Hematopoietic multipotent progenitor cell treated with erythropoietin and hydrocortisone succinate and interleukin-3 and kit ligand, for 8 days (in vitro differentiated cells): ENCODE measurements around the gene OAS3.

Experiments
- DNase-seq: peaks from one replicate; pipeline ENCODE4 v3.0.0-alpha.2; 2015

The OAS3 gene

GRCh38 chr12:112963227-112963861, 25.1 kb downstream of the OAS3 start:
- DNase-seq, result no peak

- no peak for DNase-seq
These were observed 25.9 kb downstream of the OAS3 start for GRCh38 chr12:112964067-112964670.

- DNase-seq, result no peak
These were observed 26.6 kb downstream of the OAS3 start for GRCh38 chr12:112964915-112965314.

GRCh38 chr12:112965643-112966042, 27.4 kb downstream of the OAS3 start:
- DNase-seq, result no peak

- no peak for DNase-seq
These were observed 29.0 kb downstream of the OAS3 start for GRCh38 chr12:112967306-112967705.

- no peak for DNase-seq
These were observed 29.6 kb downstream of the OAS3 start for GRCh38 chr12:112967858-112968257.

DNA sequence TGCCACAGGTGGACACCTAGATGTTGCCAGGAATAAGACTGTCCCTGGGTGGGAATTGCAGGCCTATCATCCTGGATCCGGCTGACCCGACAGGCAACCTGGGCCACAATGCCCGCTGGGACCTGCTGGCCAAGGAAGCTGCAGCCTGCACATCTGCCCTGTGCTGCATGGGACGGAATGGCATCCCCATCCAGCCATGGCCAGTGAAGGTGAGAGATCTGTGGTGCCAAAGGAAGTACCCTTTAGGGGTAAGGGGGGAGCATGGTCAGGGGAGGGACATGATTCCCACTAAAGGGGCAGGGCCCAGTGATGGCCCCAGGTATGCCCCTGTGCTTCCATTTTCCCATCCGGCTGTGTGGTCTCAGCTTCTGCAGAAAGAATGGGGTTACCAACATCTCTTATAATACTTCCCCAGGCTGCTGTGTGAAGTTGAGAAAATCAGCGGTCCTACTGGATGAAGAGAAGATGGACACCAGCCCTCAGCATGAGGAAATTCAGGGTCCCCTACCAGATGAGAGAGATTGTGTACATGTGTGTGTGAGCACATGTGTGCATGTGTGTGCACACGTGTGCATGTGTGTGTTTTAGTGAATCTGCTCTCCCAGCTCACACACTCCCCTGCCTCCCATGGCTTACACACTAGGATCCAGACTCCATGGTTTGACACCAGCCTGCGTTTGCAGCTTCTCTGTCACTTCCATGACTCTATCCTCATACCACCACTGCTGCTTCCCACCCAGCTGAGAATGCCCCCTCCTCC, 31.5 kb downstream of the OAS3 start:
- no peak for DNase-seq

DNA sequence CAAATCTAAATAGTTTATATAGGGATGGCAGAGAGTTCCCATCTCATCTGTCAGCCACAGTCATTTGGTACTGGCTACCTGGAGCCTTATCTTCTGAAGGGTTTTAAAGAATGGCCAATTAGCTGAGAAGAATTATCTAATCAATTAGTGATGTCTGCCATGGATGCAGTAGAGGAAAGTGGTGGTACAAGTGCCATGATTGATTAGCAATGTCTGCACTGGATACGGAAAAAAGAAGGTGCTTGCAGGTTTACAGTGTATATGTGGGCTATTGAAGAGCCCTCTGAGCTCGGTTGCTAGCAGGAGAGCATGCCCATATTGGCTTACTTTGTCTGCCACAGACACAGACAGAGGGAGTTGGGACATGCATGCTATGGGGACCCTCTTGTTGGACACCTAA, 32.1 kb downstream of the OAS3 start:
- no peak for DNase-seq

GRCh38 chr12:112971248-112971647, 33.0 kb downstream of the OAS3 start:
- no peak for DNase-seq

DNA sequence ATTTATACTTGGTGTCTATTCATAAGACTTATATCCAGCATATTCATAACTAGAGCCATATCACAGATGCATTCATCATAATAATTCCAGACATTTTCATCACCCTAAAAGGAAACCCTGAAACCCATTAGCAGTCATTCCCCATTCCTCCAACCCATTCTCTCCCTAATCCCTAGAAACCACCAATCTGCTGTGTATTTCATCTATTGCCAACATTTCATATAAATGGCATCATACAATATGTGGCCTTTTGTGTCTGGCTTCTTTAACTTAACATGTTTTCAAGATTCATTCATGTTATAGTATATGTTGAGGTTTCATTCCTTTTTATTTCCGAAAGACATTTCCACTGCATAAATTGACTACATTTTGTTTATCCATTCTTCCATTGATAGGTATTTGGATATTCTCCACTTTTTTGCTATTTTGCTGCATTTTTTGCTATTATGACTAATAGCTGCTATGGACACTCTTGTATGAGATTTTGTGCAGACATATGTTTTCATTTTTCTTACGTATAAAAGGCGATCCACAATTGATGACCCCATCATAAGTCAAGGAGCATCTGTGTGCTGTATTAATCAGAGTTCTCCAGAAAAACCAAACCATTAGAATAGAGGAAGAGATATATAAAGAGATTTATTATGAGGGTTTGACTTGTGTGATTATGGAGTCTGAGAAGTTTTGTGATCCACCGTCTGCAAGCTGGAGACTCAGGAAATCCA, 34.9 kb downstream of the OAS3 start:
- DNase-seq, result no peak

DNA sequence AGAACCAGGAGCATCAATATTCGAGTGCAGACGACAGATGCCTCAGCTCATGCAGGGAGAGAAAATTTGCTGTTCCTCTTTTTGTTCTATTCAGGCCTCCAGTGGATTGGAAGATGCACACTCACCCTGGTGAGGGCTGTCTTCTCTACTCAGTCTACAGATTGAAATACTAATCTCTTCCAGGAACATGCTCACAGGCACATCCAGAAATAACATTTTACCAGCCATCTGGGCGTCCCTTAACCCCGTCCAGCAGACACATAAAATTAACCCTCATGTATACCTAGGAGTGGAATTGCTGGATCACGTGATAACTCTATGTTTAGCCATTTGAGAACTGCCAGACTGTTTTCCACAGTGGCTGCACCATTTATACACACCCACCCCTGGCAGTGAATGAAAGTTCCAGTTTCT, 35.6 kb downstream of the OAS3 start:
- no peak for DNase-seq

DNA sequence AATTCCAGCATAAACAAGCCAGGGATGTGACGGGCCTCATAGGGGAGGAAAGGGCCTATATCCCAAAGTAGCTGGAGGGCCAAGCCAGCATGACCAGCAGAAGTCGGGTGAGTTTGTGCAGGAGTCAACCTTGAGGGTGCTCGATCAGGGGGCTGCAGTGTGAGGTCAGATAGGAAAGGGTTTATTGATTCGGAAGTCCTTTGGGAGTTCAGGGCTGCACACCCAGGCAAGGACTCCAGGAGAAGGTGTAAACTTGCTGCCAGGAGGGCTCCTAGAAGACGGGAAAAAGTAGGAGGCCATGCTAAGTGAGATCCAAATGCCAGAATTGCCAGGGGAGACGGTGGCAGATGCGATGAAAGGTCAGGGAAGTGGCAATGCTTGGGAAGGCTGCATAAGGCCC, 36.6 kb downstream of the OAS3 start:
- DNase-seq, result no peak

DNA sequence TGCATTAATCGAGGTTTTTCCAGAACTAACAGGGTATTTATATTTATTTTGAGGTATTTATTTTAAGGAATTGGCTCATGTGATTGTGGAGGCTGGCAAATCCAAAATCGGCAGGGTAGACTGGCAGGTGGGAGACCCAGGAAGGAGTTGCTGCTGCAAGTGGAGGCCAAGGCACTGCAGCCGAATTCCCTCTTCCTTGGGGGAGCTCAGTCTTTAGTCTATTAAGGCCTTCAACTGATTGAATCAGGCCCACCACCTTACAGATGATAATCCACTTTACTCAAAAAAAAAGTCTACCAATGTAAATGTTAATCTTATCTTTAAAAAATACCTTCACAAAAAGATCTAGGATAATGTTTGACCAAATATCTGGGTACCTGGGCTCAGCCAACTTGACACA, 38.9 kb downstream of the OAS3 start:
- no peak for DNase-seq

DNA sequence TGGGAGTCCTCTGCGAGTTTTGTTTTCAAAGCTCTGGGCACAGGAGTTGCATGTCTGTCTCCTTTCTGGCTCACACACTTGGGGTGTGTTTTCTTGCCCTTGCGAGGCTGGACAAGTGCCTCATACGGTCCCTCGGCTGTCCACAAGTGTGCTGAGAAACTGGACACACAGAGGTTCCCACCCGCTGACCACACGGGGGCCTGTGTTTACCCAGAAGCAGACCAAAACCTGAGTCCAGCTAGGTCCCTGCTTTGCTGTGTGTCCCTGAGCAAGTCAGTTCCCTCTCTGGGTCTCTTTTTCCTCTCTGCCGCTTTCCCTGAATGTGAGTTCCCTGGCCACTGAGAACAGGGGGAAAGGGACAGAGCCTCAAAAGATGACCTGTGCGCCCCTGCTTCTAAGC, 39.4 kb downstream of the OAS3 start:
- no peak for DNase-seq

- no peak for DNase-seq
These were observed 40.1 kb downstream of the OAS3 start, which contains the start of gene OAS2 for GRCh38 chr12:112978163-112979040. TSS of gene OAS2 (plus strand) at chr12:112978519. CDS start at chr12:112978609, 90 bp downstream.

DNA sequence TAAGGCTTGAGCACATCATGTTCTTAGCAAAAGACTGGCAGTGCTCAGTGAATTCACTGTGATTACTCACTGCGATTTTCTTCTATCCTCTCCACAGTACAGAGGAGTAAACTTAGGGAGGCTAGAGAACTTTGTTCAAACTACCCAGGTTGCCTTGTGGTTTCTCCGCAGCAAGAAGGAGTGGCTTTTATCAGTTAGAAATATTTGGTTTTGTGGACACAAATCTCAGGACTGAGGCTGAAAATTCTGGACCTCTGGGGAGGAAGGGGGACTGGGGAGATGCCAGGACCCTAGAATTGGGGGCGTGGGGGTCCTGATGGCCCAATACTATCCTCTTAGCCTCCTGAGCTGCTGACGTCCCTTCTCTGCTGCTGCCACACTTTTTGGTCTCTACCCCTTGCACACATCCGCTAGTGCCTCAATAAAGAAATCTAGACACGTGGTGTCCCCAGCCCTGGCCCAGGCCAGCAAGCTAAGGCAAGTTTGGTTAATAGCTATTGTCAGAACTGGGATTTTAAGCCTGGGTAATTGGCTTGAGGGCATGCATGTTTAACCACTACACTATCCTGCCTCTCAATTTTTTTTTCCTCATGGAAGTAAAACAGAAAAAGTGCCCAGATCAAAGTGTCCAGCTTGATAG, 40.9 kb downstream of the OAS3 start:
- DNase-seq, result no peak

- no peak for DNase-seq
These were observed 42.4 kb downstream of the OAS3 start for GRCh38 chr12:112980491-112981158.

DNA sequence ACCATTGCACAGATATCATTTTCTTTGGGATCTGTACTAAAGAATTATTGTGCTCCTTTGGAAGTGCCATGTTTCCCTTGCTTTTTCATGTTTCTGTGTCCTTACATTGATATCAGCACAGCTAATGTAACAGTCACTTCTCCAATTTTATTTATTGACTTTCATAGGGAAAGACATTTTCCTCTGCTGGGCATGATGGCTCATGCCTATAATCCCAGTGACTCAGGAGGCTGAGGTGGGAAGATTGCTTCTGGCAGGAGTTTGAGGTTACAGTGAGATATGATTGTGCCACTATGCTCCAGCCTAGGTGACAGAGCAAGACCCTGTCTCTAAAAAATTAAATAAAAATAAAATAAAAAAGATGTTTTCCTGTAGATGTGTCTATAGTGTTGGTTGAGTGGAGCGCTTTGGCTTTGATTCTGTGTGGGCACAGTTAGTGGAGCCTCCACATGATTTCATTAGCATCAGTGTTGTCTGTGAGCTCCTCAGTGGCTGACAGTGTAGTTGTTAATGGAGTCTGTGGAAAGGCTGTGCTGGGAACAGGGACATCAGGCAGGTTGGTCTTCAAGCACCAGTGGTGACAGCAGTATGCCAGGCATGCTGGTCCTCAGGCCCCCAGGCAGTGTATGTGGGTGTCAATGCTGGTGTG, 47.5 kb downstream of the OAS3 start:
- no peak for DNase-seq

GRCh38 chr12:112986291-112986800, 48.1 kb downstream of the OAS3 start:
- DNase-seq, result no peak

DNA sequence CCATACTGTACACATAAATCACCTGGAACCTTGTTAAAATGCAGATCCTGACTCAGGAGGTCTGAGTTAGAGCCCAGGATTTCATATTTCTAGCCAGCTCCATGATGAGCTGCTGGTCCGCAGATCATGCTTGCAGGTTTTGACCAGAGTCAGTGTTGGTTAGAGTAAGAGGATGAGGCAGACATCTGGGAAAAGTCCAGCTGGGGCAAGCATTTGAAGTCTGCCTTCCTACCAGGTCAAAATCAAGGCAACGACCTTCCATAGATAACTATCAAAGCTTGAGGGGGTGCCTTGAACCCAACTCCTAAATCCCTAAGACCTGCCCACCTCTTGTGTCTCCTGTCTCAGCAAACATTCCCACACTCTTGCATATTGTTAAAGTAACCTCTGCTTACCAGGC, 49.3 kb downstream of the OAS3 start:
- no peak for DNase-seq

GRCh38 chr12:112988224-112988623, 50.0 kb downstream of the OAS3 start:
- no peak for DNase-seq
